HepG2 (cell line): ENCODE measurements around the gene GFAP. TPM values are rescaled to one million over a fixed set of nuclear protein-coding genes. Genes with fewer than 3 reads are reported as not detected.

ENCODE experiments used
- AHR ChIP-seq: IDR thresholded peaks from 2 replicates; pipeline ENCODE4 v1.6.1; 2018; ENCODE audit warnings: missing genetic modification reagents, missing compliant biosample characterization
- BHLHE40 ChIP-seq: IDR thresholded peaks from 2 replicates; pipeline ENCODE4 v1.6.1; 2011; ENCODE audit warnings: low read length, improper control_type of control experiment
- HOXA7 ChIP-seq: sonication (generic); formaldehyde crosslinking; IDR thresholded peaks from 2 replicates; pipeline ENCODE4 v1.8.1; 2022; ENCODE audit warnings: mild to moderate bottlenecking, missing genetic modification reagents, moderate library complexity
- JDP2 ChIP-seq: sonication (generic); formaldehyde crosslinking; IDR thresholded peaks from 2 replicates; pipeline ENCODE4 v1.8.1; 2022; ENCODE audit warnings: missing genetic modification reagents, borderline replicate concordance
- JUND ChIP-seq: sonication (generic); formaldehyde crosslinking; IDR thresholded peaks from 2 replicates; pipeline ENCODE4 v1.8.0; 2022; ENCODE audit warnings: mild to moderate bottlenecking, missing genetic modification reagents
- LCORL ChIP-seq, 2 experiments: fragments of 450-650 bp in 1 of 2; sonication (generic) in 1 of 2; formaldehyde crosslinking in 1 of 2; IDR thresholded peaks; 2 replicates each; pipeline versions ENCODE4 v1.5.0 to v1.6.1; 2017 to 2020; ENCODE audit warnings: antibody characterized with exemption in 1 of 2, missing genetic modification reagents in 1 of 2
- NFE2L1 ChIP-seq: sonication (generic); formaldehyde crosslinking; IDR thresholded peaks from 2 replicates; pipeline ENCODE4 v1.4.0; 2020; ENCODE audit warnings: missing genetic modification reagents, mild to moderate bottlenecking, borderline replicate concordance
- SP2 ChIP-seq: sonication (generic); formaldehyde crosslinking; IDR thresholded peaks from 2 replicates; pipeline ENCODE4 v1.5.1; 2020; ENCODE audit warnings: mild to moderate bottlenecking, missing genetic modification reagents
- TRIM24 ChIP-seq: sonication (generic); formaldehyde crosslinking; IDR thresholded peaks from 2 replicates; pipeline ENCODE4 v1.8.0; 2022; ENCODE audit warnings: mild to moderate bottlenecking, missing genetic modification reagents
- ZC3H13 ChIP-seq: sonication (generic); formaldehyde crosslinking; IDR thresholded peaks from 2 replicates; pipeline ENCODE4 v1.8.1; 2023; ENCODE audit warnings: mild to moderate bottlenecking, missing genetic modification reagents, moderate library complexity
- ZNF180 ChIP-seq: sonication (generic); formaldehyde crosslinking; IDR thresholded peaks from 2 replicates; pipeline ENCODE4 v1.4.0; 2020; ENCODE audit warnings: low read depth, missing genetic modification reagents, borderline replicate concordance
- ZNF44 ChIP-seq: sonication (generic); formaldehyde crosslinking; IDR thresholded peaks from 2 replicates; pipeline ENCODE4 v1.5.1; 2020; ENCODE audit warnings: mild to moderate bottlenecking, missing genetic modification reagents
- polyA plus RNA-seq, 8 experiments: library from polyadenylated mRNA; depleted of rRNA in 3 of 8; stranded (reverse) in 7 of 8; unstranded in 1 of 8; fragments of >200 nt; fragmentation: Illumina TruSeq in 4 of 8; extraction: Trizol in 4 of 8; gene quantifications; 2 replicates each; pipeline versions ENCODE4 v1.2.1 to v1.2.3, GENCODE V29; 2011 to 2016; ENCODE audit warnings: low read depth in 4 of 8, missing spikeins in 1 of 8, mixed read lengths in 1 of 8; ENCODE audit not compliant: insufficient read depth in 1 of 8
- total RNA-seq, 5 experiments: library from RNA; depleted of rRNA; stranded (reverse); fragments of >200 nt; fragmentation: Illumina TruSeq; extraction: Trizol; gene quantifications; 2 replicates each; pipeline ENCODE4 v1.2.3, GENCODE V29; 2016; ENCODE audit warnings: low read depth in 1 of 5
- TF ChIP-seq, protein P1 (sequence below): IDR thresholded peaks from 2 replicates; pipeline ENCODE4 v1.4.0; 2020; ENCODE audit warnings: mild to moderate bottlenecking, missing genetic modification reagents
- TF ChIP-seq, protein P2 (sequence below): IDR thresholded peaks from 2 replicates; pipeline ENCODE4 v1.6.1; 2016; ENCODE audit warnings: missing biosample characterization, missing genetic modification reagents, low read depth
- TF ChIP-seq, protein P3 (sequence below): sonication (generic); formaldehyde crosslinking; IDR thresholded peaks from 2 replicates; pipeline ENCODE4 v1.4.0; 2020; ENCODE audit warnings: missing genetic modification reagents, borderline replicate concordance
- TF ChIP-seq, protein P4 (sequence below): sonication (generic); formaldehyde crosslinking; IDR thresholded peaks from 2 replicates; pipeline ENCODE4 v1.5.1; 2020; ENCODE audit warnings: mild to moderate bottlenecking, moderate library complexity, missing genetic modification reagents

GFAP gene
- total and polyA plus RNA-seq, 2 of the 13 experiments (the other 11 are each of a cell fraction or from before 2014, with no cell fraction given): 0.11 to 0.29 TPM

DNA sequence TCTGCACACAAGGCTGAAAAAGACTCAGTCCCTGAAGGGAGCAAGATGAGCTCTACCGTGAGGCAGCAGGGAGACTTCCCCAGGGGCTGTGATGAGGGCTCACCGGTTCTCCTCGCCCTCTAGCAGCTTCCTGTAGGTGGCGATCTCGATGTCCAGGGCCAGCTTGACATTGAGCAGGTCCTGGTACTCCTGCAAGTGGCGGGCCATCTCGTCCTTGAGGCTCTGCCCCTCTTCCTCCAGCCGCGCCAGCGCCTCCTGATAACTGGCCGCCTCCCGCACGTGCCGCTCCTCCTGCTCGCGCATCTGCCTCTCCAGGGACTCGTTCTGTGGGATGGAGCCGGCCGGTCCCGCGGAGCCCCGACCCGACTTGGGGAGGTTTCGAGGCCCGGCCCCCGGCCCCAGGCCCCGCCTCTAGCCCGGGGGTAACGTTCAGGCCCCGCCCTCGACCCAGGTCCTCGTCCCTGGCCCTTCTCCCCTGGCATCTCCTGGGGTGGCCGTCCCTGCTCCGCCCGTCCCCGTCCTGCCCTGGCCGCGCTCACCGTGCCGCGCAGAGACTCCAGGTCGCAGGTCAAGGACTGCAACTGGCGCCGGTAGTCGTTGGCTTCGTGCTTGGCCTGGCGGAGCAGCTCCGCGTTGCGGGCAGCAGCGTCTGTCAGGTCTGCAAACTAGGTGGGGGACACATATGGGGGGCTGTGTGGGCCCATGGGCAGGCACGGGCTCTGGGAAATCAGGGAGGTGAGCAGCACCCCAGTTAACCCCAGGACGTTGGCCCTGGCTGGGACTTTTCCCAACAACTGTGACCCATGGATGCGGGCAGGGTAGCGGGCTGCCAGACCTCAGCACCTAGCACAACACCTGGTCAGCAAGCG is 3.9 kb downstream of the GFAP start (continued):
- TF ChIP-seq BHLHE40: 0 out of 2 replicates have a peak, but pooled peaks have one; percentile 8
- TF ChIP-seq LCORL (IDR thresholded peaks at IDR 0.05): no peak
- TF ChIP-seq LCORL (CRISPR knock-in tag; IDR thresholded peaks at IDR 0.05): peak; percentile 53
- no peak for TF ChIP-seq HOXA7 (CRISPR knock-in tag)
- no peak for TF ChIP-seq SP2 (CRISPR knock-in tag)
- TF ChIP-seq, protein P1, sequence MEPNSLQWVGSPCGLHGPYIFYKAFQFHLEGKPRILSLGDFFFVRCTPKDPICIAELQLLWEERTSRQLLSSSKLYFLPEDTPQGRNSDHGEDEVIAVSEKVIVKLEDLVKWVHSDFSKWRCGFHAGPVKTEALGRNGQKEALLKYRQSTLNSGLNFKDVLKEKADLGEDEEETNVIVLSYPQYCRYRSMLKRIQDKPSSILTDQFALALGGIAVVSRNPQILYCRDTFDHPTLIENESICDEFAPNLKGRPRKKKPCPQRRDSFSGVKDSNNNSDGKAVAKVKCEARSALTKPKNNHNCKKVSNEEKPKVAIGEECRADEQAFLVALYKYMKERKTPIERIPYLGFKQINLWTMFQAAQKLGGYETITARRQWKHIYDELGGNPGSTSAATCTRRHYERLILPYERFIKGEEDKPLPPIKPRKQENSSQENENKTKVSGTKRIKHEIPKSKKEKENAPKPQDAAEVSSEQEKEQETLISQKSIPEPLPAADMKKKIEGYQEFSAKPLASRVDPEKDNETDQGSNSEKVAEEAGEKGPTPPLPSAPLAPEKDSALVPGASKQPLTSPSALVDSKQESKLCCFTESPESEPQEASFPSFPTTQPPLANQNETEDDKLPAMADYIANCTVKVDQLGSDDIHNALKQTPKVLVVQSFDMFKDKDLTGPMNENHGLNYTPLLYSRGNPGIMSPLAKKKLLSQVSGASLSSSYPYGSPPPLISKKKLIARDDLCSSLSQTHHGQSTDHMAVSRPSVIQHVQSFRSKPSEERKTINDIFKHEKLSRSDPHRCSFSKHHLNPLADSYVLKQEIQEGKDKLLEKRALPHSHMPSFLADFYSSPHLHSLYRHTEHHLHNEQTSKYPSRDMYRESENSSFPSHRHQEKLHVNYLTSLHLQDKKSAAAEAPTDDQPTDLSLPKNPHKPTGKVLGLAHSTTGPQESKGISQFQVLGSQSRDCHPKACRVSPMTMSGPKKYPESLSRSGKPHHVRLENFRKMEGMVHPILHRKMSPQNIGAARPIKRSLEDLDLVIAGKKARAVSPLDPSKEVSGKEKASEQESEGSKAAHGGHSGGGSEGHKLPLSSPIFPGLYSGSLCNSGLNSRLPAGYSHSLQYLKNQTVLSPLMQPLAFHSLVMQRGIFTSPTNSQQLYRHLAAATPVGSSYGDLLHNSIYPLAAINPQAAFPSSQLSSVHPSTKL (CRISPR knock-in tag): 0 out of 2 replicates have a peak, but pooled peaks have one; percentile 25
- TF ChIP-seq TRIM24: no peak
- TF ChIP-seq ZC3H13 (CRISPR knock-in tag): peak; percentile 63; the same call in 1 of the 2 replicates
- TF ChIP-seq JDP2: no peak
- TF ChIP-seq, protein P2, sequence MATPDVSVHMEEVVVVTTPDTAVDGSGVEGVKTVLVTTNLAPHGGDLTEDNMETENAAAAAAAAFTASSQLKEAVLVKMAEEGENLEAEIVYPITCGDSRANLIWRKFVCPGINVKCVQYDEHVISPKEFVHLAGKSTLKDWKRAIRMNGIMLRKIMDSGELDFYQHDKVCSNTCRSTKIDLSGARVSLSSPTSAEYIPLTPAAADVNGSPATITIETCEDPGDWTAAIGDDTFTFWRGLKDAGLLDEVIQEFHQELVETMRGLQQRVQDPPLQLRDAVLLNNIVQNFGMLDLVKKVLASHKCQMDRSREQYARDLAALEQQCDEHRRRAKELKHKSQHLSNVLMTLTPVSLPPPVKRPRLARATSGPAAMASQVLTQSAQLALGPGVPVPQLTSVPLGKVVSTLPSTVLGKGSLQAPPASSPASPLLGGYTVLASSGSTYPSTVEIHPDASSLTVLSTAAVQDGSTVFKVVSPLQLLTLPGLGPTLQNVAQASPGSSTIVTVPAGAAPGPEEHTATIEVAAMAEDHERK: no peak
- TF ChIP-seq, protein P3, sequence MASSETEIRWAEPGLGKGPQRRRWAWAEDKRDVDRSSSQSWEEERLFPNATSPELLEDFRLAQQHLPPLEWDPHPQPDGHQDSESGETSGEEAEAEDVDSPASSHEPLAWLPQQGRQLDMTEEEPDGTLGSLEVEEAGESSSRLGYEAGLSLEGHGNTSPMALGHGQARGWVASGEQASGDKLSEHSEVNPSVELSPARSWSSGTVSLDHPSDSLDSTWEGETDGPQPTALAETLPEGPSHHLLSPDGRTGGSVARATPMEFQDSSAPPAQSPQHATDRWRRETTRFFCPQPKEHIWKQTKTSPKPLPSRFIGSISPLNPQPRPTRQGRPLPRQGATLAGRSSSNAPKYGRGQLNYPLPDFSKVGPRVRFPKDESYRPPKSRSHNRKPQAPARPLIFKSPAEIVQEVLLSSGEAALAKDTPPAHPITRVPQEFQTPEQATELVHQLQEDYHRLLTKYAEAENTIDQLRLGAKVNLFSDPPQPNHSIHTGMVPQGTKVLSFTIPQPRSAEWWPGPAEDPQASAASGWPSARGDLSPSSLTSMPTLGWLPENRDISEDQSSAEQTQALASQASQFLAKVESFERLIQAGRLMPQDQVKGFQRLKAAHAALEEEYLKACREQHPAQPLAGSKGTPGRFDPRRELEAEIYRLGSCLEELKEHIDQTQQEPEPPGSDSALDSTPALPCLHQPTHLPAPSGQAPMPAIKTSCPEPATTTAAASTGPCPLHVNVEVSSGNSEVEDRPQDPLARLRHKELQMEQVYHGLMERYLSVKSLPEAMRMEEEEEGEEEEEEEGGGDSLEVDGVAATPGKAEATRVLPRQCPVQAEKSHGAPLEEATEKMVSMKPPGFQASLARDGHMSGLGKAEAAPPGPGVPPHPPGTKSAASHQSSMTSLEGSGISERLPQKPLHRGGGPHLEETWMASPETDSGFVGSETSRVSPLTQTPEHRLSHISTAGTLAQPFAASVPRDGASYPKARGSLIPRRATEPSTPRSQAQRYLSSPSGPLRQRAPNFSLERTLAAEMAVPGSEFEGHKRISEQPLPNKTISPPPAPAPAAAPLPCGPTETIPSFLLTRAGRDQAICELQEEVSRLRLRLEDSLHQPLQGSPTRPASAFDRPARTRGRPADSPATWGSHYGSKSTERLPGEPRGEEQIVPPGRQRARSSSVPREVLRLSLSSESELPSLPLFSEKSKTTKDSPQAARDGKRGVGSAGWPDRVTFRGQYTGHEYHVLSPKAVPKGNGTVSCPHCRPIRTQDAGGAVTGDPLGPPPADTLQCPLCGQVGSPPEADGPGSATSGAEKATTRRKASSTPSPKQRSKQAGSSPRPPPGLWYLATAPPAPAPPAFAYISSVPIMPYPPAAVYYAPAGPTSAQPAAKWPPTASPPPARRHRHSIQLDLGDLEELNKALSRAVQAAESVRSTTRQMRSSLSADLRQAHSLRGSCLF: no peak
- TF ChIP-seq ZNF44 (CRISPR knock-in tag): no peak
- TF ChIP-seq ZNF180: no peak
- TF ChIP-seq NFE2L1 (CRISPR knock-in tag): no peak
- no peak for TF ChIP-seq AHR (CRISPR knock-in tag)
- TF ChIP-seq JUND (CRISPR knock-in tag): no peak
- TF ChIP-seq, protein P4, sequence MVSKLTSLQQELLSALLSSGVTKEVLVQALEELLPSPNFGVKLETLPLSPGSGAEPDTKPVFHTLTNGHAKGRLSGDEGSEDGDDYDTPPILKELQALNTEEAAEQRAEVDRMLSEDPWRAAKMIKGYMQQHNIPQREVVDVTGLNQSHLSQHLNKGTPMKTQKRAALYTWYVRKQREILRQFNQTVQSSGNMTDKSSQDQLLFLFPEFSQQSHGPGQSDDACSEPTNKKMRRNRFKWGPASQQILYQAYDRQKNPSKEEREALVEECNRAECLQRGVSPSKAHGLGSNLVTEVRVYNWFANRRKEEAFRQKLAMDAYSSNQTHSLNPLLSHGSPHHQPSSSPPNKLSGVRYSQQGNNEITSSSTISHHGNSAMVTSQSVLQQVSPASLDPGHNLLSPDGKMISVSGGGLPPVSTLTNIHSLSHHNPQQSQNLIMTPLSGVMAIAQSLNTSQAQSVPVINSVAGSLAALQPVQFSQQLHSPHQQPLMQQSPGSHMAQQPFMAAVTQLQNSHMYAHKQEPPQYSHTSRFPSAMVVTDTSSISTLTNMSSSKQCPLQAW (CRISPR knock-in tag): peak; percentile 39; the same call in 1 of the 2 replicates
